ENCODE results near the gene UBE2H.

GRCh38 chr7:129825209-129825970 is 127.4 kb downstream of the UBE2H start:
- TF ChIP-seq CTCF (IDR thresholded peaks at IDR 0.05): peak in 2 of 3 experiments; percentile 55 to 100
- TF ChIP-seq EP300 (IDR thresholded peaks at IDR 0.05): no peak
